PC-9 (cell line): ENCODE measurements around the gene IRF7.

Experiments
- CTCF ChIP-seq: fragments of 200-600 bp; sonication (generic); conservative IDR thresholded peaks from 2 replicates; pipeline ENCODE4 v1.6.1; 2017; ENCODE audit warnings: mixed run types, antibody characterized with exemption, mild to moderate bottlenecking, moderate library complexity
- EZH2 ChIP-seq: fragments of 200-600 bp; sonication (generic); IDR thresholded peaks from 2 replicates; pipeline ENCODE4 v1.8.0; 2017; ENCODE audit warnings: antibody characterized with exemption, low read depth

GRCh38 chr11:607020-607780, 8.6 kb downstream of the IRF7 start:
- TF ChIP-seq CTCF (no peak), EZH2 (no peak)
